Hematopoietic multipotent progenitor cell (in vitro differentiated cells): ENCODE results near the gene ANKRD13B. TPM values are rescaled to one million over a fixed set of nuclear protein-coding genes. Genes with fewer than 3 reads are reported as not detected.

Experiments used
- DNase-seq, 3 donors: peaks; one replicate each; pipeline ENCODE4 v3.0.0-alpha.2; 2011 to 2015; ENCODE audit warnings: low read depth in 2 of 3, low spot score in 2 of 3
- total RNA-seq: library from RNA; depleted of rRNA; stranded (reverse); fragments of >200 nt; gene quantifications from one replicate; pipeline ENCODE4 v1.2.3, GENCODE V29; 2012

The ANKRD13B gene
- total RNA-seq, 1 donor = 22.9 TPM

DNA sequence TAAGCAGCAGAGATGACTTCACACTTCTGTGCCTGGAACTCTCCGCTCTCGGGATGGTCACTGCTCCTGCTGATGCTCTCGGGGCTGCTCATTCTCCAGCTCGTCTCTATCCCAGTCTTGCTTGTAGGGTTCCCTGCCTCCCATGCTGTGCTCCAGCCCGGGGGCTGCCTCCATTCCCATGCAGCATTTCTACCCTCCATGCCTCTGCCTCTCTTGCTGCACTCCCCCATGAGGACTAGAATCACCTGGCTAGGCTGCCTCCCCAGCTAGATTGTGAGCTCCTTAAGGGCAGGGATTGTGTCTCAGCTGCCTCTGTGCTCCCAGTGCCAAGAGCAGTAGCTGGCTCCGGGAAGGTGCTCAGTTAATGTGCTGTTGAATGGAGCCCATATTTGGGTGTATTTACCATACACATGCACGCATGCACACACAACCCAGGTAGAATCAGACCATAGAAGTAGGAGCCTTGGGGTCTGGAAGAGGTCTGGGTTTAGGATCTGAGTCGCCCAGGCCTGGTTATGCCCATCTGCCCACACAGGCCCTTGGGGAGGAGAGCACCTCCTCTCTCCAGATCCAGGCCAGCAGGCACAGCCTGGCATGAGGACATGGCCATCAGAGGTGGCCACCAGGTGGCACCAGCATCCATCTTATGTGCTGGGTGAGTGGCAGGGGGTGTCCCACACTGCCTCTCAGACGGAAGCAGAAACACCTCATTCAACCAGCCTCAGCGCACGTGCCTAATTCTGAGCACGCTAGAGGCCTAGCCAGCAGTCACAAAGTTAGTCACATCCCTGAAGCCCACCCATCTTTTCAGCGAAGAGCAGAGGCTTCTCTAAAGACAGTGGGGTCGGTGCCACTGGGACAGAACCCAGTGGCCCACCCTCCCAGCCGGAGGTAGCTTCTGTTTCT is 12.8 kb upstream of the ANKRD13B start:
- peak; percentile 84 to 95 (median 92) for DNase-seq

DNA sequence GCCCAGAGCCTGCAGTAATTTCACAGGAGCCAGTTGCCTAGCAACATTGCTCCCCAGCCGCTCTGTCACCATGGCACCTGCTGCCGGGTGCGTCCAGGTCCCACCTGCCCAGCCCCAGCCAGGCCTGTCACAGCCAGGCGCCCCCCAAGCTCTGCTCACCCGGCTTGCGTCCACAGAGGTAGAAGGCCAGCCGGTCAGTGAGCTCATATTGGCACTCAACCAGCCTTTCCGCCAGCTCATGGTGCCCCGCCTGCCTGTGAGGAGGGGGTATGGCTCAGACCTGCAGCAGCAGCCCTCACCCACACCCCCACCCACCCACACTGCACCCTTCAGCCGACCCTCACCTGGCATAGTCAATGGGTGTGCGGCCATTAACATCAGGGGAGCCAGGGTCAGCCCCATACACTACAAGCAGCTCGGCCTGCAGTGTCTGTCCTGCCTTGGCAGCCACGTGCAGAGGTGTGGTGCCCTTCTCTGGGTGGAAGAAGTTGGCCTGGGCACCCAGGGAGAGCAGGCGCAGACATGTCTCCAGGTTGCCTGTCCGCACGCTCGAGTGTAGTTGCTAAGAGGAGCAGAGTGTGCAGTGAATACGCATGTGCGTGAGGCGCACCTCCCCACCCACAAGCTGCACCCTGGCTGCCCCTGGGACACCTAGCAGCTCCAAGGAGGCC is 11.2 kb upstream of the ANKRD13B start:
- no peak for DNase-seq

DNA sequence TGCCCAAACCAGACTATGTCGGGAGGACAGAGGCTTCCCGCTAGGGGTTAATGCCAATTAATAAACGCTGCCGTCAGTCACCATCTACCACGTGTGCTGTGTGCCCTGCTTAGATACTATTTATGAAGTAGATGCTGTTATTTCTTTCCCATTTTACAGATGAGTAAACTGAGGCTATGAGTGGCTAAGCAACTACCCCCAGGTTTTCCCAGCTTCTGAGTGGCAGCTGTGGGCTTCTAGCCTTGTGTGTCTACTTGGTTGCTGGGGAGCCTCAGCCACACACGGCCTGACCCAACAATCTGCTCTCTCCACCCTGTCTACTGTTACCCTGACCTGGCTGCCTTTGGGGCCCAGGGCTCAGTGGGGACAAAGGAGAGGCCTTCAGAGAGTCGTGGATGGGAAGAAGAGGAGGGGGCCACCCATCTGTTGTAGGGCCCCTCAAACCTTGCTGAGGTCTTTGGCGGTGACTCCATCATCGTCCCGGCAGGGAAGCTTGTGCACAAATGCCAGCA is 10.6 kb upstream of the ANKRD13B start:
- no peak for DNase-seq

- DNase-seq = no peak
Measured at GRCh38 chr17:29582772-29583171, 10.2 kb upstream of the ANKRD13B start.

DNA sequence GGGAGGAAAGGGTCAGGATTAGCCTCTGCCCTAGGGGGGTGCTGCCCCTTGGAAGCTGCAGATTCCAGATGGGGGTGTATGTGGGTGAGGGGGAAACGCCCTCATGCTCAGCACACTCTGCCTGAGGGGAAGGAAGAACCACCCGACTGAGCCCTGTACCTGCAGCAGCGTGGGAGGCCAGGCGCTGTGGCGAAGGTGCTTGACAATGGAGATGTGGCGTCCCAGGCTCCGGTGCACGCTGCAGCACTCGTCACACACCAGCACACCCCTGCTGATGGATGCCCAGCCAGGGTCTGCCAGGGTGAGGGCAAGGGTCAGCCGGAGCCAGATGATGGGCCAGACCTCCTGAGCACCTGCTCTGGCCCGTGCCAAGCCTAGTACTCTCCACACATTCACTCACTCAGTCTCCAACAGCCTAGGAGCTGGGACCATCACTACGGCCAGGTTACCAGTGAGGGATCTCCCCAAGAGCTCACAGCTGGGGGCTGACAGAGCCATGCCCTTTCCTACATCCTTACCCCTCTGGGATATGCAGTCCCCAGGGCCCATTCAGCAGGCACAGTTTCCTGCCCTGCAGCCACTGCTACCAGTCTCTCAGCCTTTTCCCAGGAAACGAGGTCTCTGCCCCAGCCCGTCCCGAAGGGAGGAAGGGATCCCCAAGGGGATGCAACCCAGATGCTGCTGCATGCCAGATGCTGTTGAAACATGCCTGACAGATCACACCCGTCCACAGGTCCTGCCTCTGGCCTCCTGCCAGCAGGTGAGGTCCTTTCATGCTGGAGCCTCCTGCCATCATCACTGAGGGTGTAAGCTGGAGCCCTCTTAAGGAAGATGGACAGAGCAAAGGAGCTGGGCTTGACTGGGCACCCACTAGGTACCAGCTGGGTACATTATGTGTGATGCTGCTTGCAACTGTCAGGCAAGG is 9.3 kb upstream of the ANKRD13B start:
- DNase-seq = no peak

DNA sequence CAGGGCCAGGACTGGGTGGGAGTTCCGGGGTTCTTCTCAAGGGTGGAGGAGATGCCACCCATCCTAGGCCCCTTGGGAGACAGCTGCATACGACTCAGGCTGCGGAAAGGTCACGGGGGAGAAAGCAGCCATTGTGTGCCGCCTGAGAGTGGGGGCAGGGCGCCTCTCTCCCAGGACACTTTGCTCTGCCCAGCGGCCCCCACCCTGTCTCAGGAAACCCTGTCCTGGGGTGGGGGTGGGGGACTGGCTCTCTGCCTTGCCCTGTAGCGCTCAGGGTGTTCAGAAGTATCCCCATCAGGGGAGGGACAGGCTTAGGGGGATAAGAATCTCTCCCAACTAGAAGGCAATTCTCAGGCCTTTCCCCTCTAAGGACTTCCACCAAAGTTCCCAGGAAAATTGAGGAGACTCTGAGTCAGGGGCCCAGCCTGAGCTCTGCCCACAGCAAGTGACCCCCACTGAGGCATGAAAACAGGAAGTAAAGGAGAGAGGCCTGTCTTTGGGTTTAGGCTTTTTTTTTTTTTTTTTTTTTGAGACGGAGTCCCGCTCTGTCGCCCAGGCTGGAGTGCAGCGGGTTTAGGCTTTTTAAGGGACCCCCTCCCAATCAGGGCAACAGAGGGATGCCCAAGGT is 8.4 kb upstream of the ANKRD13B start:
- DNase-seq = no peak

GRCh38 chr17:29585080-29585751 is 7.7 kb upstream of the ANKRD13B start:
- no peak for DNase-seq

- no peak for DNase-seq
Measured at GRCh38 chr17:29586676-29587469, 6.1 kb upstream of the ANKRD13B start.

DNA sequence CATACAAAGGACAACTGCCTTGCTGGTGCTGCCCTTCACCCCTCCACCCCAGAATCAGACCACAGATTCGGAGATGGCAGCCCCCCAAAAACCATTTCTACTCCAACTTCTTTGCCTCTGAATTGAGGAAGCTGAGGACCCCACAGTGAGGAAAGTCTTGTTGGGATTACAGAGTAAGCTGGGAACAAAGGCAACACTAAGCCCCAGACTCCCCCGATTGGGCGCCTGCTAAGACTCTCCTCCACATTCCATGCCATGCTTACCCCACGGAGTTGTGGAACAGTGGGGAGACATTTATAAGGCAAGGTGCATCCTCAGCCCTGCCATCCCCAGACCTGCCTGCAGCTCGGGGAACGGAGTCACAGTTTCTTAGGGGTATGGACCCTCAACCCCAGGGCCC is 5.3 kb upstream of the ANKRD13B start:
- no peak for DNase-seq

DNA sequence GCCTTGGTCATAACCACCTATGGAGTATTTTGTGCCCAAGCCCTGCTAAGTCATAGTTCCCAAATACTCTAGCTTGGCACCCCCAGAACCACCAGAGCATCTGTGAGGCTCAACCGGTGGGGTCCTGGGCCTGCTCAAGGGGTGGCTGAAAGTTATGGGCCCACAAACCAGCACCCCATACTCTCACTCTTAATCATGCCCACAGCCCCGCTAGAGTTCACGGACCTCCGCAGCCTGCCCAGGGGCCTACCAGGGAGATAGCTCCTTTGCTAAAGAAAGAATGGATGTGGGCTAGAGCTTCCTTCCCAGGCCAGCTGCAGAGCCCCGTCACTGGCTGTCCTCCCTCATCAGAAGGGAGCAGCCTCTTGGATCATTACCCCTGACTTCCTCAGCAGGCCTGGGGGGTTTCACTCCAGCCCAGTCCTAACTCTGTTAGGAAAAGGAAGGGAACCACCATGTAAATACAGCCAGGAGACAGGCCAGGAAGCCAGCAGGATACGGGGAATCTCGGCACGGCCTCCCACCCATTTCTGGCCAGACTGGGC is 4.8 kb upstream of the ANKRD13B start:
- no peak for DNase-seq

DNA sequence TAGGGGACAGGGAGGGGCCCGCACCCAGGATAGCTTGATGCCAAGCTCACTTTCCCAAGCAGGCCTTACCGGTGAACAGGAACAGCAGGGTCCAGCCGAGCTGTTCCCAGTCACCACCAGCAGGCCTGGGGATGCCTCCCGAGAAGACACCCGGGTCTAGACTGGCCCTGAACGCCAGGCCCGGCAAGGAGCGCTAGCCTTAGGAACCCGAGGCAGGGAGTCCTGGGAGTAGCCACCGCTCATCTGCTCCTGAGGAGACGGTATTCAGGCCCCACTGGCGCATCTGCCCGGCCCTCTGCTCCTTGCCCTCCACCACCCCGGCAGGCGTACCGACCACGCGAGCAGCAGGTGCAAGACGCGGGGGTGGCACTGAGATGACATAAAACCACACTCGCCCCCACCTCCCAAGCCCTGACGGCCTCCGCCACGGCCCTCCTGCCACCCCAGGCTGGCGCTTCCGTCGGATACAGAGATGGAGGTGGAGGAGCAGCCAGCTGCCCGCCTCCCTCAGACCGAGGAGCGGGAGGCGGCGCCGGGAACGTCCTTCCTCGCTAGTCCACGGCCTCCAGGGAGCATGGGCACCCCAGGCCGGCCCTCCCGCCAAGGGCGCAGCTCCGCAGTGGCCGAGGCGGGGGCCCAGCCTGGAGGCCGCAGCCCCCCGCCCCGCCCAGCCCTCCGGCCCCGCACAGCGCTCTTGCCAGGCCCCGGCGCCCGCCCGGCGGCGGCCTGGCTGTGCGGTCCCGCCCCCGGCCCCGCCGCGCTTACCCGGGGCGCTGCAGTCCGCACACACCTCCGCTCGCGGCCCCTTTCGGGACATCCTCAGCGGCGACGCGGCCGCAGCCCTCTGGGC is 4.1 kb upstream of the ANKRD13B start:
- DNase-seq = no peak

- peak; percentile 72 to 87 (median 84) for DNase-seq
Measured at GRCh38 chr17:29589524-29590410, 3.2 kb upstream of the ANKRD13B start, which contains the start of gene GIT1. GIT1 (minus strand) TSS chr17:29589648; CDS start chr17:29589378, 270 bp downstream.

- no peak for DNase-seq
Measured at GRCh38 chr17:29590411-29591145, 2.4 kb upstream of the ANKRD13B start.

- DNase-seq = no peak
Measured at GRCh38 chr17:29591146-29591736, 1.7 kb upstream of the ANKRD13B start.
